ENCODE data around the gene PRSS56.
"Not testable (repeated sequence)": the region's sequence is repeated elsewhere in the genome, so short reads cannot be mapped to it uniquely, and the experiment has no call there.

The PRSS56 gene

GRCh38 chr2:232568161-232568560, 48.0 kb downstream of the PRSS56 start:
- DNase-seq (ENCODE audit: extremely low read depth in 1 of 2, low read depth in 1 of 2) = no peak

GRCh38 chr2:232569541-232569940, 49.4 kb downstream of the PRSS56 start:
- no peak for DNase-seq (ENCODE audit: extremely low read depth in 1 of 2, low read depth in 1 of 2)

- DNase-seq (ENCODE audit: extremely low read depth in 1 of 2, low read depth in 1 of 2) = not testable (repeated sequence)
Observed at GRCh38 chr2:232570481-232570880, 50.3 kb downstream of the PRSS56 start.

- no peak for DNase-seq (ENCODE audit: extremely low read depth in 1 of 2, low read depth in 1 of 2)
Observed at GRCh38 chr2:232571026-232571474, 50.9 kb downstream of the PRSS56 start.

- DNase-seq (ENCODE audit: extremely low read depth in 1 of 2, low read depth in 1 of 2) = no peak
Observed at GRCh38 chr2:232573042-232573441, 52.9 kb downstream of the PRSS56 start.

- no peak for DNase-seq (ENCODE audit: extremely low read depth in 1 of 2, low read depth in 1 of 2)
Observed at GRCh38 chr2:232573771-232574435, 53.7 kb downstream of the PRSS56 start.

- no peak for DNase-seq (ENCODE audit: extremely low read depth in 1 of 2, low read depth in 1 of 2)
Observed at GRCh38 chr2:232574674-232575403, 54.7 kb downstream of the PRSS56 start.
